ENCODE results near the gene TRPV4. TPM values are rescaled to one million over a fixed set of nuclear protein-coding genes. Genes with fewer than 3 reads are reported as not detected.

The TRPV4 gene
- total RNA-seq, 4 donors from 2014 or later = 2.8 to 7.5 (median 4.8) TPM

- Histone ChIP-seq H3K4me1 (peaks cover 0 to 6% (median 0%) of the 10 kb centered on the region in 3 donors), H3K27me3 (peaks cover 0 to 13% (median 0%) of the 10 kb centered on the region in 4 donors), H3K9me3 (peaks cover 0 to 15% (median 8%) of the 10 kb centered on the region in 3 donors), H3K36me3 (no peaks in the 10 kb centered on the region), H3K27ac (no peak overlapping the region), H3K4me3 (no peak overlapping the region)
- no peak for DNase-seq
- 75 to 83% methylated on average over 5 to 7 of the region's 15 CpGs for WGBS, 2 donors
- intact Hi-C loops (cut with DNase I) = no loop called here
- TF ChIP-seq CTCF (IDR thresholded peaks at IDR 0.05) = no peak
- no peak for TF ChIP-seq POLR2A (IDR thresholded peaks at IDR 0.05)
Observed at GRCh38 chr12:109758426-109759420, 74.5 kb downstream of the TRPV4 start.

- intact Hi-C loops (cut with DNase I) = no loop called here
- no peaks in the 10 kb centered on the region for H3K36me3 ChIP-seq
- H3K4me1 ChIP-seq = peaks cover 0 to 4% (median 0%) of the 10 kb centered on the region in 3 donors
- no peak overlapping the region for H3K4me3 ChIP-seq
- no peak overlapping the region for H3K27ac ChIP-seq
- H3K27me3 ChIP-seq = peaks cover 0 to 13% (median 0%) of the 10 kb centered on the region in 4 donors
- no peak for TF ChIP-seq CTCF (IDR thresholded peaks at IDR 0.05)
- TF ChIP-seq POLR2A (IDR thresholded peaks at IDR 0.05) = no peak
- DNase-seq = no peak
- 74 to 82% methylated on average over 8 to 11 of the region's 11 CpGs for WGBS, 2 donors
- H3K9me3 ChIP-seq = peaks cover 0 to 9% (median 8%) of the 10 kb centered on the region in 3 donors
Observed at GRCh38 chr12:109757671-109758265, 75.4 kb downstream of the TRPV4 start.

GRCh38 chr12:109756457-109756856, 76.7 kb downstream of the TRPV4 start:
- H3K27ac ChIP-seq = no peak overlapping the region

GRCh38 chr12:109753959-109754358, 79.2 kb downstream of the TRPV4 start:
- H3K9me3 ChIP-seq = peaks cover 0 to 9% (median 8%) of the 10 kb centered on the region in 3 donors
- intact Hi-C loops (cut with DNase I) = no loop called here
- no peaks in the 10 kb centered on the region for H3K36me3 ChIP-seq
- H3K27me3 ChIP-seq = peaks cover 0 to 13% (median 0%) of the 10 kb centered on the region in 4 donors
- TF ChIP-seq POLR2A (IDR thresholded peaks at IDR 0.05) (no peak), CTCF (IDR thresholded peaks at IDR 0.05) (no peak)
- H3K4me3 ChIP-seq = no peak overlapping the region
- no peaks in the 10 kb centered on the region for H3K4me1 ChIP-seq
- whole genome bisulfite sequencing, 2 donors = 40 to 63% methylated on average over 2 of the region's 2 CpGs
- no peak overlapping the region for H3K27ac ChIP-seq
- DNase-seq = no peak

More at GRCh38 chr12:109756457-109756856, 76.7 kb downstream of the TRPV4 start:
- H3K9me3 ChIP-seq = peaks cover 0 to 9% (median 8%) of the 10 kb centered on the region in 3 donors
- H3K36me3 ChIP-seq = no peaks in the 10 kb centered on the region
- TF ChIP-seq POLR2A (IDR thresholded peaks at IDR 0.05) (no peak), CTCF (IDR thresholded peaks at IDR 0.05) (no peak)
- 83 to 94% methylated on average over 1 of the region's 1 CpG for WGBS, 2 donors
- no peak for DNase-seq
- H3K4me1 ChIP-seq = no peaks in the 10 kb centered on the region
- intact Hi-C loops (cut with DNase I) = no loop called here
- H3K4me3 ChIP-seq = no peak overlapping the region
- peaks cover 0 to 13% (median 0%) of the 10 kb centered on the region in 4 donors for H3K27me3 ChIP-seq

- DNase-seq = no peak
- TF ChIP-seq POLR2A (IDR thresholded peaks at IDR 0.05) (no peak), CTCF (IDR thresholded peaks at IDR 0.05) (no peak)
- H3K4me3 ChIP-seq = no peak overlapping the region
- peaks cover 0 to 3% (median 0%) of the 10 kb centered on the region in 4 donors for H3K27me3 ChIP-seq
- H3K36me3 ChIP-seq = no peaks in the 10 kb centered on the region
- intact Hi-C loops (cut with DNase I) = no loop called here
- no peak overlapping the region for H3K27ac ChIP-seq
- 78 to 94% methylated on average over 3 to 5 of the region's 5 CpGs for WGBS, 2 donors
- peaks cover 0 to 9% (median 8%) of the 10 kb centered on the region in 3 donors for H3K9me3 ChIP-seq
- H3K4me1 ChIP-seq = no peaks in the 10 kb centered on the region
Observed at GRCh38 chr12:109753054-109753401, 80.2 kb downstream of the TRPV4 start.

Data from esophagus squamous epithelium (tissue), 5 donors.